CD4-positive, alpha-beta T cell treated with Interleukin-4 for 4 hours (primary cell): ENCODE data around the gene PRUNE2.

Experiments
- DNase-seq: peaks from one replicate; pipeline ENCODE4 v3.0.0-alpha.2; 2020

PRUNE2 gene

DNA sequence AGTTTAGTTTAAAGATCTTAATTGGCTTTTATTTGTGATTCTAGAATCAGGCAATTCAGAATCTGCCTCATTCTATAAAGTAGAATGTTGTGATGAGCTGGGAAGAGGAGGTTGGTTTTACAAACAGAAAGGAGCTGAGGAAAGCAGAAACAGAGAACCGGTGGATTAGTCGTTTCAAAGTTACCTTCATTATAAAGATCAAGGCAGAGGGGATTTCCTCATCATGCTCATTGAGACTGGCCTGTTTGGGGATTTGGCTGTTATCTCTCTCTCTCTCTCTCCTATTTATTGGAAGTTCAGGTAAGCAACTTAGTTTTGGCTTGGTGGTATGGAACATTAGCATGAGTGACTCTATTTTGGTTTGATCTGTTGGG lies 313.0 kb downstream of the PRUNE2 start:
- no peak for DNase-seq

DNA sequence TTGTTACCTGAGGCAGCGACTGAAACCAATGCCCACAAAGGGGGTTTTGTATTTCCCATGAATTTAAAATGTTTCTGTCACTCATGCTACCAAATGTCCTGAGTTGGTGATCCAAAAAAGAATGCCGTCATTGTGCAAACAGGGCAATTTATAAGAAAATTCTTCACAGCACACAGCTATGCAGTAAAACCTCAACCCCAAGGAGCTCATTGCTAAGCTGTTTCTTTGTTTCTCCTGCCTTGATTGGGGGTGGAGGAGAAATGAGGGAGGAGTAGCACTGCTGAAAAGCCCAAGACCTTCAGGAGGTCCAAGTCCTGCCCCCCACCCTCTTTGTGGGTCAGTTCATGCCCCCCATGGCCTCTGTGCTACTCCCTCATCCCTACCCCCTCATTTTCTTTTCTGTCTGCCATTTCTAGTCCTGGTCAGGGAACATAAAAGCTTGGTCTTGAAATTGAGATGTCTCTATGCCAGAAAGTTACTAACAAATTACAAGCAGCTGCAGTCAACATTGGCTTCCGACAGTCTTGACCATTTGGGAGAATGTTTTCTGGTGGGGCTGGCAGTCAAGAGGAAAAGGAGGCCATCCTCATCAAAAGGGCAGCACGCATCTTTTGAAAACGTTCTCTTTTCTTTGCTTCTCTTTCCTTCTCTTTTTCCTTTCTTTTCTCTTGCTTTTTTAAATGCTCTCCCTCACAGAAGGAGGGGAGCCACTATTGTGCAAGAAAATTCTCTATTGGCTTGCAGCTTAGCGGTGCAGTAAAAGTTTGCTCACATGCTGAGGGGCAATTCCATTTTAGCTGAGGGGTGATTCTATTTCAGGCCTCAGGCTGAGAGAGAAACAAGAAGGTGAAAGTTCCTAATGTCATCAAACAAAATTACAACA lies 313.6 kb downstream of the PRUNE2 start:
- no peak for DNase-seq

DNA sequence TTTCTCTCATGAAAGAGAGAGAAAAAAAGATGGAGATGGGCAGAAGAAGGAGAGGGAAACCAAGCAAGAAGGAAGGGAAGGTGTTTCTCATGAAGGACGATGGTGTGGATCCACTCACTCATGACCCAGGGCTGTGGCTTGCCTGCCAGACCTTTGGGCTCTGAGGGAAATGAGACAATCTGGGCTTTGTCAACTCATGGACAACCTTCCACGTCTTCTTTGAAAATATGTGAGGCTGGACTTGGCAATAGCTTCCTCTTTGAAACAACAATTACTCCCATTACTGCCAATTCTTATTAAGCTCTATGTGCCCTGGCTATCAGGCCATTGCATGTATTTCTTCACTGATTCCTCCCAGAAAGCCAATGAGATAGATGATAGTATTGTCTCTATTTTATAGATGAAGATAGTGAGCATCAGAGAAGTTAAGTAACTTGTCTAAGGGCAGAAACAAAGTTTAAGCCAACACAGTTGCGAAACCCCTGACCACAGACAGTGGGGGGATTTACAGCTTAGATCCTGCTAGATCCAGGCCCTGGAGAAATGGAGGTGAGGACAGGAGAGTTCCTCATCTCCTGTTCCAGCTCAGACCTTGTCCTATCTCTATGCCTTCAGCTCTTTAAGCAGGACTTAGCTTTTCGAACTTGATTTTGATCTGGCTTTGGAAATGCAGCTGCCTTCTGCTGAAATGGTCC lies 314.5 kb downstream of the PRUNE2 start:
- no peak for DNase-seq

DNA sequence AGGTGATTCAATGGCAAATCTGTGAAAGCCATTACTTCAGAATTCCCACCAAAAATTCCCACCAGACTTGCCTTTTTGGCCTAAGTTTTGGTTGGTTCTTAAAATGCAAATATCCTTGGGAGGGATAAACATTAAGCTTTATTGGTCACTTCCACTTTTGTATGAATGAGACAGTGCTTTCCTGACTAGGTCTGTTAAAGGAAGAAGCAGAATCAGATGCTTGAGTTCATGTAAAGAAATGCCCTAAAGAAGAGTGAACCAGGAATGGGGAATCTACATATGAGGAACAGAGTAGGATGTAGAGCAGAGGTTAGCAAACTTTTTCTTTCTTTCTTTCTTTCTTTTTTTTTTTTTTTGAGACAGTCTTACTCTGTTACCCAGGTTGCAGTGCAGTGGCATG lies 317.6 kb downstream of the PRUNE2 start:
- no peak for DNase-seq

- no peak for DNase-seq
Measured at GRCh38 chr9:76586390-76587314, 319.3 kb downstream of the PRUNE2 start.

DNA sequence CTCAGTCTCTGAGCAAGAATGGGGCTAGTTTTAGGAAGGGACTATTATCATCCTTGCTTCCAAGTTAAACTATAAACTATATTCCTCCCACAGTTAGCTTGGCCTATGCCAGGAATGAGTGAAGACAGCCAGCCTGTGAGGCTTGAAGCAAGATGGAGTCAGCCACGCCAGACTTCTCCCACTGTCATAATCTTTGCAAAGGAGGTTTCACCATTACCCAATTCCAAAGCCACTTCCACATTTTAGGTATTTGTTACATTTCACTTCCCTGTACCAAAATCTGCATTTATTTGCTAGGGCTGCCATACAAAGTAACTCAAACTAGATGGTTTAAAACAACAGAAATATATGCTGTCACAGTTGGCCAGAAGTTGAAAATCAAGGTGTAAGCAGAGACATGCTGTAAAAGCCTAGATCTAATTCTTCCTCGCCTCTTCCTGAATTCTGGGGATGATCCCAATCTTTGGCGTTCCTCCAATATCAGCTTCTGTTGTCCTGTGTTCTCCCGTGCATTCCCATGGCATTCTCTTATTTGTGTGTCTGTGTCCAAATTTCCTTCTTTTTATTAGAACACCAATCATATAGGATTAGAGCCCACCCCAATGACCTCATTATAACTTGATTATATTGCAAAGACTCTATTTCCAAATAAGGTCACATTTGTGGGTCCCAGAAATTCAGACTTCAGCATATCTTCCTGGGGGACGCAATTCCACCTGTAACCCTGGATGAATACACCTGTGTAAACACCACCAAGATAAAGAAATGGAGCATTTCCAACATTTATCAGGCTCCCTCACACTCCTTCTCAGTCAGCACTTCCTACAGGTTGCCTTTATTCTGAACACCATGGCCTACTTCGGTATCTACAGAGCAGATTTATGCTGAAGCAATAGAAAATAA lies 320.2 kb downstream of the PRUNE2 start:
- DNase-seq: no peak

DNA sequence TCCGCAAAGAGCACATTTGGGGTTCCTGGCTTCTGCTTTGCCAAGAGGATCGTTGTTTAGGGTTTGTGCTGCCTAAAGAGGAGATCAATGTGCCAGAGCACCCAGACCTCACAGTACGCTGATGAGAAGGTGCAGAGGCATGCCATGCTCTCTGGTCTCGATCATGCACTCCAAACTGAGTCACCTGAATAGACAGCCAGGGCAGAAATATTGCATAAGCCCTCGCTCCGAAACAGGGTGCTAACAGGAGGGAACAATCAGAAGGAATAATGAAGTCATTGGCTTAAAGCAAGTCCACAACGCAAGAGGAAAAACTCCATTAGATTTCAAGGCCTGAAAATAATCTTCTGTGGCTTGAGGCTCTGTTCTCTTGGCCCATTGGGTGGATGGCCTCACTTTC lies 322.7 kb downstream of the PRUNE2 start:
- DNase-seq: no peak

- DNase-seq: no peak
Measured at GRCh38 chr9:76581731-76582130, 324.2 kb downstream of the PRUNE2 start.

DNA sequence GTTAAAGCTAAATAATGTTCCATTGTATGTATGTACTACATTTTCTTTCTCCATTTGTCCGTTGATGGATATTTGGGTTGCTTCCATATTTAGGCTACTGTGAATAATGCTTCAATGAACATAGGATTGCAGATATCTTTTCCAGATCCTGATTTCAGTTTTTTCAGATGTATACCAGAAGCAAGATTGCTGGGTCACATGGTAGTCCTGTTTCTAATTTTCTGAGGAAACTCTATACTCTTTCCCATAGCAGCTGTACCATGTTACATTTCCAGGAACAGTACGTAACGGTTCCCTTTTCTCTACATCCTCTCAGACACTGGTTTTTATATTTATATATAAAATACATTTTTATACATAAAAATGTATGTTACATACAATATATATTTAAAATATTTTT lies 325.1 kb downstream of the PRUNE2 start:
- no peak for DNase-seq

DNA sequence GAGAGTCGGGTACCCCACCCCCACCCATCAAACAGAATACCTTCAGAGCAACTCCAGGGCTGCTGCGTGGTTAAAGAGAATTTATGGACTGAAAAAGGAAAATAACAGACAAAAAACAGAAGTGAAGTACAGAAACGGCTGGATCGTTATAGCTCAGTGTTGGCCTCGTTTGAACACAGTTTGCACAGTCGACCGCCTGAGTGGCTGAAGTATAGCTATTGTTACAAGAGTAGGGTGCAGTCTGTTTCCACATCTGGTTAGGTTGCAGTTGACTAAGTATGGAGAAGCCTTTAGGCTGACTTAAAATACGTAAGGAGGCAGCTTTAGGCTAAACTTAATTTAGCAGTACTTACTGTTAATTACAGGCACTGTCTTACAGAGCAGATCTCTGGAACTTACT lies 325.7 kb downstream of the PRUNE2 start:
- DNase-seq: no peak

DNA sequence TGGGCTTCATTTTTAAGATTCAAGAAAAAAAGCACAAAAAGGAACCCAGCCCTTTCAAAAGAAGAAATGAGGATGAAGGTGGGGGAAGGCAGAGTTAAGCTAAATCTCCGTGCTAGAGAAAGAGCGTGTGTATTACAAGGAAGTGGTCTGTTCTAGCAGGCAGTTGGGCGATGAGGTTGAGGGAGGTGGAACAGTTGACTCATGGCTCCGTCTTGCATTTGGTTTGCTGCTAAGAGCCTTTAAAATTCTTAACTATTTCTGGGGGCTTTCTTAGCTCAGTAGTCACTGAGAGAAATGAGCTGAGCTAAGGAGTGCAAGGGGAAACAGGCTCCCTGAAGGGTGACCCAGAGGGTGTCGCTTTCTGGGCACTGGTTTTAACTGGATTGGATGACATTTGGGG lies 329.6 kb downstream of the PRUNE2 start:
- DNase-seq: peak; percentile 76

GRCh38 chr9:76575761-76576160 lies 330.2 kb downstream of the PRUNE2 start:
- DNase-seq: no peak

- DNase-seq: no peak
Measured at GRCh38 chr9:76573905-76574760, 331.8 kb downstream of the PRUNE2 start.

DNA sequence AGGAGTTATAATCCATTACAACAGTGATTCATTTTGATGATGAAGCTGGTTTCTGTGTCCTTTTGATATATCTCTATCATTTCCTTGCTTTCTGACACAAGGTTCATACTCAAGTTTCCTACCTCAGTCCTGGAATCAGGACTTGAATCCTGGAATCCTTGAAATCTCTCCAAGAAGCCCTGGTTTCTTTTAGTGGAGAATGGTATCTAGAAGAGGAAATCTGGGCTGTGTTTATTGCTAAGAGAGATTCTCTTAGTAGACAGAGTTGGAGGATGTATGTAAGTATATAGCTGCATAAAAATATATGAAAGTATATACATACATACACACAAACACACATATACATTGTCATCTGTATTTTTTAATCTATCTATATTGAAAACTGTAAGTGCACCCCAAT lies 332.5 kb downstream of the PRUNE2 start:
- no peak for DNase-seq

- DNase-seq: no peak
Measured at GRCh38 chr9:76572151-76572550, 333.8 kb downstream of the PRUNE2 start.

GRCh38 chr9:76571743-76572146 lies 334.2 kb downstream of the PRUNE2 start:
- DNase-seq: no peak

- DNase-seq: no peak
Measured at GRCh38 chr9:76571288-76571687, 334.6 kb downstream of the PRUNE2 start.

DNA sequence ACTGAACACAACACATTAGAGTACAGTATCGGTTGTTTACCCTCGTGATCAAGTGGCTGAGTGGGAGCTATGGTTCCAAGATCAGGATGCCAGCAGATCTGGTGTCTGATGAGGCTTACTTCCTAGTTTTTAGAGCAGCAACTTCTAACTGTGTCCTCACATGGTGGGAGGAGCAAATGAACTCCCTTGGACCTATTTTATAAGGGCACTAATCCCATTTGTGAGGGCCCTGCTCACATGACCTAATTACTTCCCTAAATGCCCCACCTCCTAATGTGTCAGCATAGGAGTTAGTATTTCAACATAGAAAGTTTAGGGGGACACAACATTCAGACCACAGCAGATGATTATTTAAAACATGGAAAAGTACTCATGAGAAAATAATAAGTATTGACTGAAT lies 335.1 kb downstream of the PRUNE2 start:
- no peak for DNase-seq

- no peak for DNase-seq
Measured at GRCh38 chr9:76567086-76567485, 338.8 kb downstream of the PRUNE2 start.

GRCh38 chr9:76564297-76564696 lies 341.6 kb downstream of the PRUNE2 start:
- no peak for DNase-seq

- no peak for DNase-seq
Measured at GRCh38 chr9:76562511-76562911, 343.4 kb downstream of the PRUNE2 start.
